Right lobe of liver (tissue), 6 donors: ENCODE measurements around the gene FOXE3. TPM values are rescaled to one million over a fixed set of nuclear protein-coding genes. Genes with fewer than 3 reads are reported as not detected.

Source experiments
- ATAC-seq, 4 donors: fragments of 200-7000 bp; cut with Tn5 transposase; one replicate each; pipeline ENCODE4 v1.9.1; 2020; ENCODE audit warnings: mild to moderate bottlenecking in 4 of 4, moderate library complexity in 4 of 4
- DNase-seq, 3 donors: peaks; one replicate each; pipeline ENCODE4 v3.0.0-alpha.2; 2020
- H3K27ac ChIP-seq, 3 donors: fragments of 200-600 bp; one replicate each; pipeline ENCODE4 v1.8.0; 2022
- H3K27me3 ChIP-seq, 2 donors: fragments of 200-600 bp; one replicate each; pipeline ENCODE4 v1.8.0; 2022
- H3K36me3 ChIP-seq, 4 donors: fragments of 200-600 bp; sonication (generic) in 1 of 4; one replicate each; pipeline versions ENCODE4 v1.5.1 to v1.8.0; 2017 to 2022; ENCODE audit warnings: control low read depth in 1 of 4
- H3K4me1 ChIP-seq, 4 donors: fragments of 200-600 bp; sonication (generic) in 1 of 4; one replicate each; pipeline versions ENCODE4 v1.5.1 to v1.8.0; 2017 to 2022; ENCODE audit warnings: control low read depth in 1 of 4
- H3K4me3 ChIP-seq, 3 donors: fragments of 200-600 bp; one replicate each; pipeline ENCODE4 v1.8.0; 2022
- H3K9me3 ChIP-seq, 4 donors: fragments of 200-600 bp; sonication (generic) in 1 of 4; one replicate each; pipeline versions ENCODE4 v1.5.1 to v1.8.0; 2017 to 2022; ENCODE audit warnings: control low read depth in 1 of 4
- CTCF ChIP-seq, 4 donors: fragments of 200-600 bp in 3 of 4; fragments of 450-650 bp in 1 of 4; IDR thresholded peaks; one replicate each; pipeline versions ENCODE4 v1.5.1 to v1.8.0; 2016 to 2022; ENCODE audit warnings: antibody characterized with exemption in 4 of 4, mild to moderate bottlenecking in 2 of 4
- POLR2A ChIP-seq: fragments of 450-650 bp; IDR thresholded peaks from one replicate; pipeline ENCODE4 v1.6.1; 2017; ENCODE audit warnings: antibody characterized with exemption, mild to moderate bottlenecking
- WGBS: methylation state at CpG from one replicate; pipeline ENCODE4 v1.1.6; 2018; ENCODE audit warnings: low coverage, low lambda C conversion rate; ENCODE audit not compliant: insufficient coverage; ENCODE audit errors: missing lambda C conversion rate; 5-methylcytosine and 5-hydroxymethylcytosine counted together
- intact Hi-C, 2 donors: fragments of 100-400 bp; cut with DNase I; formaldehyde crosslinking; loops; one replicate each; pipeline versions ENCODE4 v1.11.2 to v1.14.1; 2022
- total RNA-seq, 6 experiments: library from RNA; depleted of rRNA in 2 of 6; stranded (reverse); fragments of >200 nt in 2 of 6; fragmentation: NEBNext Ultra II Directional in 3 of 6; extraction: Animal tissue kit (Norgen Biotek cat#: 25700) in 3 of 6; gene quantifications; one replicate each; pipeline versions ENCODE4 v1.1.0 to v1.2.4, GENCODE V29; 2016 to 2023
- donor health status: DM: no; HTN: yes; CAD: no.
- donor health status: DM: no; HTN: no; CAD: no.
- donor health status: DM: no; HTN: no; CAD: no.
- donor health status: DM: no; HTN: yes; CAD: no.
- donor health status: DM: no; HTN: yes; CAD: no.

Gene FOXE3
- total RNA-seq, 6 experiments from 2014 or later = not detected

- ATAC-seq (no peak), DNase-seq (no peak)
- H3K4me1 ChIP-seq = no peaks in the 10 kb centered on the region
- no peaks in the 10 kb centered on the region for H3K36me3 ChIP-seq
- H3K27me3 ChIP-seq = no peaks in the 10 kb centered on the region
- TF ChIP-seq CTCF (IDR thresholded peaks at IDR 0.05) = no peak
- TF ChIP-seq POLR2A = no peak
- no peak overlapping the region for H3K27ac ChIP-seq
- H3K9me3 ChIP-seq = no peaks in the 10 kb centered on the region
- 27% methylated on average over 10 of the region's 11 CpGs for WGBS
- intact Hi-C loops = no loop called here
- H3K4me3 ChIP-seq = no peak overlapping the region
Measured at GRCh38 chr1:47459253-47459788, 43.2 kb downstream of the FOXE3 start.

GRCh38 chr1:47460040-47460439, 44.0 kb downstream of the FOXE3 start:
- Histone ChIP-seq H3K27ac (no peak overlapping the region), H3K27me3 (no peaks in the 10 kb centered on the region)
- no peak for TF ChIP-seq CTCF (IDR thresholded peaks at IDR 0.05)
- no peak for TF ChIP-seq POLR2A

GRCh38 chr1:47460456-47460855, 44.4 kb downstream of the FOXE3 start:
- intact Hi-C loops = no loop called here
- TF ChIP-seq POLR2A = no peak
- no peak for TF ChIP-seq CTCF (IDR thresholded peaks at IDR 0.05)
- ATAC-seq = no peak

More at GRCh38 chr1:47460040-47460439, 44.0 kb downstream of the FOXE3 start:
- WGBS = 6% methylated on average over 4 of the region's 5 CpGs
- Histone ChIP-seq H3K4me3 (no peak overlapping the region), H3K9me3 (no peaks in the 10 kb centered on the region), H3K4me1 (no peaks in the 10 kb centered on the region), H3K36me3 (no peaks in the 10 kb centered on the region)
- intact Hi-C loops = no loop called here
- ATAC-seq = no peak
- no peak for DNase-seq

GRCh38 chr1:47465605-47466004, 49.5 kb downstream of the FOXE3 start:
- WGBS = 39% methylated on average over 3 of the region's 3 CpGs
- no peak for TF ChIP-seq CTCF (IDR thresholded peaks at IDR 0.05)
- no peak for TF ChIP-seq POLR2A
- no peak for DNase-seq

More at GRCh38 chr1:47460456-47460855, 44.4 kb downstream of the FOXE3 start:
- no peak overlapping the region for H3K4me3 ChIP-seq
- H3K27me3 ChIP-seq = no peaks in the 10 kb centered on the region
- H3K27ac ChIP-seq = no peak overlapping the region
- no peaks in the 10 kb centered on the region for H3K9me3 ChIP-seq
- DNase-seq = no peak
- no peaks in the 10 kb centered on the region for H3K36me3 ChIP-seq
- H3K4me1 ChIP-seq = no peaks in the 10 kb centered on the region

More at GRCh38 chr1:47465605-47466004, 49.5 kb downstream of the FOXE3 start:
- Histone ChIP-seq H3K9me3 (no peaks in the 10 kb centered on the region), H3K27me3 (no peaks in the 10 kb centered on the region), H3K36me3 (no peaks in the 10 kb centered on the region), H3K27ac (no peak overlapping the region), H3K4me3 (no peak overlapping the region), H3K4me1 (no peaks in the 10 kb centered on the region)
- intact Hi-C loops = no loop called here
- peak in 2 of 4 donors; percentile 15 to 75 for ATAC-seq

Other genes with a start within 250 kb of the FOXE3 start
- 10 to 100 TPM in 2 of 6 experiments, 1 to 10 TPM in 2, under 1 TPM in 2; 0.24 to 44.3 (median 5.4) TPM for gene PDZK1IP1, start 226.2 kb upstream of the FOXE3 start, total RNA-seq
- 1 to 10 TPM in 4 of 6 experiments, under 1 TPM in 2; 0.43 to 4.5 (median 1.8) TPM for gene TAL1, start 184.1 kb upstream of the FOXE3 start, total RNA-seq
- 1 to 10 TPM in 3 of 6 experiments, under 1 TPM in 3; 0.61 to 2.5 (median 0.87) TPM for gene STIL, start 102.1 kb upstream of the FOXE3 start, total RNA-seq
- 100 to 1,000 TPM; 101 to 160 (median 133) TPM for gene CMPK1, start 82.5 kb upstream of the FOXE3 start, total RNA-seq
- gene FOXD2, start 21.8 kb downstream of the FOXE3 start, total RNA-seq = under 1 TPM; 0.25 to 0.86 (median 0.41) TPM